GM19239 (cell line): Measurements from ENCODE around the gene CHRNA4.

Experiments used
- DNase-seq: peaks from one replicate; pipeline ENCODE4 v3.0.0; 2011; ENCODE audit warnings: low spot score; ENCODE audit not compliant: insufficient read length
- FAIRE-seq: peaks from 2 replicates; lab custom pipeline; 2011; peaks lifted over from hg19 to GRCh38; lab: Jason Lieb, UNC

The CHRNA4 gene

GRCh38 chr20:63365601-63366389 lies 4.6 kb upstream of the CHRNA4 start:
- DNase-seq (no peak), FAIRE-seq (no peak)

GRCh38 chr20:63364801-63365585 lies 3.8 kb upstream of the CHRNA4 start:
- no peak for DNase-seq
- FAIRE-seq: no peak

GRCh38 chr20:63363981-63364561 lies 2.9 kb upstream of the CHRNA4 start:
- FAIRE-seq (no peak), DNase-seq (no peak)

- DNase-seq (no peak), FAIRE-seq (no peak)
These were observed 2.1 kb upstream of the CHRNA4 start for GRCh38 chr20:63363013-63363957.

- no peak for DNase-seq
- no peak for FAIRE-seq
These were observed 1.4 kb upstream of the CHRNA4 start for GRCh38 chr20:63362436-63363009.

GRCh38 chr20:63361519-63362435 lies 628 bp upstream of the CHRNA4 start:
- no peak for DNase-seq
- FAIRE-seq: no peak

GRCh38 chr20:63359937-63360849 lies 956 bp downstream of the CHRNA4 start:
- no peak for FAIRE-seq
- no peak for DNase-seq

GRCh38 chr20:63359164-63359934 lies 1.8 kb downstream of the CHRNA4 start:
- no peak for DNase-seq
- no peak for FAIRE-seq

GRCh38 chr20:63357921-63358905 lies 2.9 kb downstream of the CHRNA4 start:
- FAIRE-seq: no peak
- DNase-seq: no peak

GRCh38 chr20:63356931-63357879 lies 3.9 kb downstream of the CHRNA4 start:
- FAIRE-seq (no peak), DNase-seq (no peak)

- FAIRE-seq (no peak), DNase-seq (no peak)
These were observed 4.6 kb downstream of the CHRNA4 start for GRCh38 chr20:63356511-63356910.

- DNase-seq (no peak), FAIRE-seq (no peak)
These were observed 5.3 kb downstream of the CHRNA4 start for GRCh38 chr20:63355781-63356295.

GRCh38 chr20:63354636-63355350 lies 6.4 kb downstream of the CHRNA4 start:
- DNase-seq (no peak), FAIRE-seq (no peak)

GRCh38 chr20:63352811-63353221 lies 8.3 kb downstream of the CHRNA4 start:
- no peak for DNase-seq
- FAIRE-seq: no peak
